Hair follicle dermal papilla cell (primary cell): Measurements from ENCODE around the gene MFAP3L. TPM values are rescaled to one million over a fixed set of nuclear protein-coding genes. Genes with fewer than 3 reads are reported as not detected.

Experiments
- total RNA-seq: library from RNA; depleted of rRNA; stranded (reverse); fragments of >200 nt; gene quantifications from 2 replicates; pipeline ENCODE4 v1.2.3, GENCODE V29; 2012

The MFAP3L gene
- 5.6 and 6.5 TPM in 2 replicates for total RNA-seq

DNA sequence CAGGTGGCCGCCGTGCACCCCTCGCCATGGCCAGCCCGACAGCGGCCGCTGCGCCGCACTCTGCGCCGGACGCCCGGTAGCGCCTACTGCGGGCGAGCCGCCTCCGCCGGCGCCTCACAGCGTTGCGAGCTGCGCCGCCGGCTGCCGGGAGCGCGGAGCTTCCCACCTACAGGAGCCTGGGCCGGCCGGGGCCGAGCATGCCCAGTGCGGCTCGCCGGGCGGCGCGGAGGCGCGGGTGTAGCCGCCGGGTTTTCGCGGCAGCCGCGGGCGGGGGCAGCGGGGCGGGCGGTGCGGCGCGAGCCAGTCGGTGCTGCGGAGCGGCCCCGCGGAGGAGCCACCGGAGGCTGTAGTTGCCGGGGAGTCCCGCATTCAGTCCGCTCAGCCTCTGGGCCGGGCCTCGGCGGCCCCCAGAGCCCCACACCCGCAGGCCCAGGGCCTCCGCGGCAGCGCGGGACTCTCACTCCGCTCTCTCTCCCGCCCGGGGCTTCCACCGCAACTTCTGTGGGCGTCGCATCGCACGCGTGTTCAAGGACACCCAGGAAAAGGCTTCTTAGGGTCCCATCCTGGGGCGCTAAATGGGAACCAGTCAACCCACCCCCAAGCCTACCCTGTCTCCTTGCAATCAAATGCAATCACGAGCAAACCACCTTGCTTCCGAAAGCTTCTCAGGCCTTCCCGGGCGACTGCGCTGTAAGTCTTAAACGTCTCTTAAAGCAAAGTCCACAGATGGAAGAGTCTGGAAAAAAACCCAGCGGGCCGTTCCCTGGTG is at the start of gene MFAP3L:
Gene MFAP3L, minus strand, starts transcription at position 143 of the 769 bp plus-strand sequence. CDS start 20,518 bp downstream, outside the sequence.

Other genes starting within 250 kb of the MFAP3L start
- 6.1 and 8.9 TPM in 2 replicates for gene AADAT, start 63.6 kb upstream of the MFAP3L start, total RNA-seq